Stimulated activated CD8-positive, alpha-beta memory T cell treated with anti-CD3 and anti-CD28 coated beads, Interleukin-15, amount 100 ng/mL, for 24 hours (primary cell): ENCODE measurements around the gene MED13L.
"Not testable (repeated sequence)": the region's sequence is repeated elsewhere in the genome, so short reads cannot be mapped to it uniquely, and the experiment has no call there.

Experiments
- DNase-seq: peaks from one replicate; pipeline ENCODE4 v3.0.0-alpha.2; 2020; ENCODE audit warnings: low read depth

Gene MED13L

GRCh38 chr12:116053479-116054200 lies 223.9 kb downstream of the MED13L start:
- DNase-seq, result no peak

GRCh38 chr12:116050275-116050674 lies 227.2 kb downstream of the MED13L start:
- no peak for DNase-seq

GRCh38 chr12:116048879-116049278 lies 228.6 kb downstream of the MED13L start:
- DNase-seq, result no peak

GRCh38 chr12:116046039-116046438 lies 231.5 kb downstream of the MED13L start:
- DNase-seq, result no peak

GRCh38 chr12:116045150-116045549 lies 232.3 kb downstream of the MED13L start:
- DNase-seq, result no peak

GRCh38 chr12:116043659-116044535 lies 233.6 kb downstream of the MED13L start:
- no peak for DNase-seq

GRCh38 chr12:116040402-116040801 lies 237.1 kb downstream of the MED13L start:
- no peak for DNase-seq

GRCh38 chr12:116039081-116039480 lies 238.4 kb downstream of the MED13L start:
- no peak for DNase-seq

GRCh38 chr12:116037941-116038837 lies 239.3 kb downstream of the MED13L start:
- DNase-seq, result no peak

- DNase-seq, result no peak
These were observed 243.7 kb downstream of the MED13L start for GRCh38 chr12:116033765-116034164.

GRCh38 chr12:116031624-116032023 lies 245.9 kb downstream of the MED13L start:
- not testable (repeated sequence) for DNase-seq

- no peak for DNase-seq
These were observed 248.9 kb downstream of the MED13L start for GRCh38 chr12:116028619-116029018.

GRCh38 chr12:116027551-116027821 lies 250.0 kb downstream of the MED13L start:
- no peak for DNase-seq

- no peak for DNase-seq
These were observed 250.5 kb downstream of the MED13L start for GRCh38 chr12:116026768-116027550.

GRCh38 chr12:116026346-116026745 lies 251.1 kb downstream of the MED13L start:
- DNase-seq, result no peak

GRCh38 chr12:116024769-116025168 lies 252.7 kb downstream of the MED13L start:
- no peak for DNase-seq

- no peak for DNase-seq
These were observed 258.1 kb downstream of the MED13L start for GRCh38 chr12:116019415-116019814.

- no peak for DNase-seq
These were observed 259.2 kb downstream of the MED13L start for GRCh38 chr12:116018282-116018681.

GRCh38 chr12:116015525-116015924 lies 262.0 kb downstream of the MED13L start:
- DNase-seq, result no peak

GRCh38 chr12:116012757-116013156 lies 264.7 kb downstream of the MED13L start:
- no peak for DNase-seq

- no peak for DNase-seq
These were observed 266.3 kb downstream of the MED13L start for GRCh38 chr12:116011217-116011616.

GRCh38 chr12:116010467-116010866 lies 267.0 kb downstream of the MED13L start:
- DNase-seq, result no peak
